GM18951 (cell line): ENCODE results near the gene DDX20.

Experiments
- POLR2A ChIP-seq: IDR thresholded peaks from 4 replicates; pipeline ENCODE4 v1.6.1; 2011; ENCODE audit warnings: mild to moderate bottlenecking; ENCODE audit not compliant: insufficient read length, insufficient read depth; ENCODE audit errors: extremely low read depth
- in situ Hi-C: fragments of 300-500 bp; cut with MboI; formaldehyde crosslinking; loops from one replicate; pipeline ENCODE4 v1.12.0; 2022; ENCODE audit warnings: low sequenced_read_pairs, mixed read lengths, inconsistent platforms; ENCODE audit not compliant: unreplicated experiment

DDX20 gene

DNA sequence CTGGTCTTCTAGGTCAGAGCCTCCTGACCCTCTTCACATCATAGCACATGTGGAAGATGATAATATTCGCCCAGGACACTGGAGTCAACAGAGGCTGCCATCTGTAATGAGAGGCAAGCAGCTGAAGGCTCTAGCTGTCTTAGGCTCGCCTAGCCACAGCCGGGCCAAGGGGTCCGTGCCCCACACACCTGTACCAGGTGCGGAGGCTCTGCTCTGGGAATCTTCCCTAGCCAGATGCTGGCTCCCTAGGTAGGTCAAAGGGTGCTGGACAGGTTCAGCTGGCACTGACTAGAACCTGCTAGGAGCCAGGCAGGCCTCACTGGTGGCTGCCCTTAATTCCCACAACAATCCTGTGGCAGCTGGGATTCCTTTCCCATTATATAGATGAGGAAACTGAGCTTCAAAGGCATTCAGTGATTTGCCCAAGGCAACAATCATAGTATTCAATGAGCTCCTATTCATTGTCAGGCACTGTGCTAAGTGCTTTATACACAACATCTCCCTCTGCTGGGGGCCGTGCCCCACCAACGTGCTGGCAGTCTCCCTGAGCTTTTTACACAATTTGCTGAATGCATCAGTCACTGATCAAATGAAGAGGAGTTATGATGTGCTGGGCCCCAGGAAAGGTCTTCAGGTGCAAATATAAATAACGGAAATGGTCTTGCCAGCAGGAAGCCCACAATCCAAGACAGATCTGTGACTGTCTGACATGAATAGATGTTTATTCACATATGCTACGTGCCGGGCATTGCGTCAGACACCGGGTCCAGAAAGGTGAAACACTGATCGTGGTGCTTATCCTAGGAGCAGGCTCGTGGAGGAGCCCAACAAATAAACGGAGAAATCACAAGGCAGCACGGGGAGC lies 58.0 kb downstream of the DDX20 start:
- TF ChIP-seq POLR2A, result no peak
- in situ Hi-C loops, result no loop called here

DNA sequence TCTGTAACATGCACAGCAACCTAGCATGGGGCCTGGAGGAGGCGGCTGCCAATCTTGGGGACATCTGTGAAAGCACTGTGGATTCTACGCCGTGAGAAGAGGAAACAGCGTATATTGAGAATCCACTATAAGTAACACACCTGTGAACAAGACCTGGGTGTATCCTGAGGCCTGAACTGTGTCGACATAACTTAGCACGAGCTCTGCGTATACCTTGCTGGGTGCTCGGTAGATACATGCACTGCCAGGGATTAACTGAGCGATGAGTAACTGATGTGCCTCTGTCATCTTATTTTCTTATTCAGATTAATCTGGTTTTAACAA lies 58.6 kb downstream of the DDX20 start:
- in situ Hi-C loops, result no loop called here
- TF ChIP-seq POLR2A, result no peak

DNA sequence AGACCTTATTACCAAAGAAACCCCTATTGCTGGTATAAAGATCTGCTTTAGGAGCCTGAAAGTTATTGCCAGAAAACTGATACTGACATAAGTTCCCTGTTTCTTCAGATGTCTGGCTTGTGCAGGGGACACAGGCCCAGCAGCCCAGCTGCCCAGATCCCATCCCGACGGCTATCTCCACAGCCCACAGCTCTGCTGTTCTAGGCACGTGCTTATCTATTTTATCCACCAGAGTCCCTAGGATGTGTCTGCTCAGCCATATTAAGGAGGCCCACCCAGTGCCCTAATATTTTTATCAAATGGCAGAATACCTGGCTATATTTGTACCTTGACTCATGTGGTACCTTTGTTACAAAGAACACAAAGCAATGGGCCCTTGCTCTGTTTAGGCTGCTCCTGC lies 58.9 kb downstream of the DDX20 start:
- TF ChIP-seq POLR2A, result no peak
- in situ Hi-C loops, result no loop called here
